PC-3 (cell line): Measurements from ENCODE around the gene SPG11. TPM values are rescaled to one million over a fixed set of nuclear protein-coding genes. Genes with fewer than 3 reads are reported as not detected.

Source experiments
- ATAC-seq: fragments of 200-7000 bp; cut with Tn5 transposase; 2 replicates; pipeline ENCODE4 v1.9.1; 2020; ENCODE audit warnings: mild to moderate bottlenecking, moderate library complexity
- Bru-seq: library from RNA; stranded (reverse); fragments of 400-500 nt; gene quantifications from one replicate; lab custom pipeline; 2021; lab: Mats Ljungman, UMichigan
- BruChase-seq, 2 experiments: library from RNA; stranded (reverse); fragments of 400-500 nt; gene quantifications; one replicate each; lab custom pipeline; 2021; lab: Mats Ljungman, UMichigan
- BruUV-seq: library from RNA; stranded (reverse); fragments of 400-500 nt; replicated peaks from 2 replicates; lab custom pipeline; 2021; lab: Mats Ljungman, UMichigan
- CTCF ChIA-PET: fragments of 300-600 bp; sonication (Branson Sonifier 250); formaldehyde crosslinking; loops from one replicate; lab custom pipeline; 2022; ENCODE audit warnings: antibody characterized with exemption; lab: Charles Lee
- POLR2A ChIA-PET: fragments of 300-600 bp; sonication (Branson Sonifier 250); formaldehyde crosslinking; loops from one replicate; lab custom pipeline; 2022; ENCODE audit warnings: antibody characterized with exemption; ENCODE audit not compliant: unreplicated experiment; lab: Charles Lee
- DNase-seq: peaks from one replicate; pipeline ENCODE4 v3.0.0-alpha.2; 2015
- H2AFZ ChIP-seq: fragments of 300-600 bp; sonication (generic); 2 replicates; pipeline ENCODE4 v1.6.0; 2016; ENCODE audit warnings: antibody characterized with exemption, low read length
- H3F3A ChIP-seq: fragments of 300-600 bp; sonication (generic); one replicate; pipeline ENCODE4 v1.6.0; 2017; ENCODE audit warnings: antibody characterized with exemption, low read length, control low read depth, mild to moderate bottlenecking; ENCODE audit not compliant: unreplicated experiment
- H3K27ac ChIP-seq: fragments of 300-600 bp; sonication (generic); 2 replicates; pipeline ENCODE4 v1.5.1; 2016; ENCODE audit warnings: mild to moderate bottlenecking, low read length
- H3K27me3 ChIP-seq: fragments of 300-600 bp; sonication (generic); 2 replicates; pipeline ENCODE4 v1.6.1; 2016; ENCODE audit warnings: low read length, mixed read lengths
- H3K36me3 ChIP-seq: fragments of 300-600 bp; sonication (generic); 2 replicates; pipeline ENCODE4 v1.6.1; 2016; ENCODE audit warnings: low read depth, mixed run types, low read length, mixed read lengths
- H3K4me1 ChIP-seq: fragments of 300-600 bp; sonication (generic); 2 replicates; pipeline ENCODE4 v1.5.1; 2016; ENCODE audit warnings: low read length; ENCODE audit not compliant: insufficient read depth
- H3K4me2 ChIP-seq: fragments of 300-600 bp; sonication (generic); 2 replicates; pipeline ENCODE4 v1.6.0; 2016; ENCODE audit warnings: low read length
- H3K4me3 ChIP-seq: fragments of 300-600 bp; sonication (generic); 2 replicates; pipeline ENCODE4 v1.5.1; 2016; ENCODE audit warnings: mild to moderate bottlenecking, low read length, mixed read lengths
- H3K79me2 ChIP-seq: fragments of 300-600 bp; sonication (generic); 2 replicates; pipeline ENCODE4 v1.6.1; 2017; ENCODE audit warnings: low read length, mixed read lengths
- H3K9ac ChIP-seq: fragments of 300-600 bp; sonication (generic); 2 replicates; pipeline ENCODE4 v1.6.0; 2016; ENCODE audit warnings: mild to moderate bottlenecking, low read length
- H3K9me2 ChIP-seq: fragments of 300-600 bp; sonication (generic); replicated peaks from 2 replicates; pipeline ENCODE4 v1.6.1; 2016; ENCODE audit warnings: mixed run types, low read length, mixed read lengths
- H3K9me3 ChIP-seq: fragments of 300-600 bp; sonication (generic); 2 replicates; pipeline ENCODE4 v1.6.1; 2016; ENCODE audit warnings: low read length, mixed read lengths
- H4K20me1 ChIP-seq: fragments of 300-600 bp; sonication (generic); 2 replicates; pipeline ENCODE4 v1.6.1; 2016; ENCODE audit warnings: low read length, mixed read lengths
- EZH2 ChIP-seq: fragments of 300-600 bp; sonication (generic); IDR thresholded peaks from one replicate; pipeline ENCODE4 v1.6.1; 2017; ENCODE audit warnings: antibody characterized with exemption, mild to moderate bottlenecking, low read length; ENCODE audit not compliant: unreplicated experiment
- EZH2phosphoT487 ChIP-seq: fragments of 300-600 bp; sonication (generic); IDR thresholded peaks from 2 replicates; pipeline ENCODE4 v1.6.1; 2018; ENCODE audit warnings: mild to moderate bottlenecking, antibody characterized with exemption, low read length, borderline replicate concordance
- intact Hi-C: fragments of 100-400 bp; cut with micrococcal nuclease; formaldehyde crosslinking; loops from 2 replicates; pipeline ENCODE4 v1.9.0; 2023
- long read RNA-seq: library from polyadenylated mRNA; unstranded; transcript quantifications from one replicate; pipeline ENCODE4 v2.0.0, GENCODE V29; 2021; ENCODE audit not compliant: unreplicated experiment
- total RNA-seq: library from RNA; depleted of rRNA; stranded (reverse); fragments of >200 nt; gene quantifications from 2 replicates; pipeline ENCODE4 v1.2.3, GENCODE V29; 2014; rRNA removed
- TF ChIP-seq, protein P1 (sequence below): fragments of 300-600 bp; sonication (generic); conservative IDR thresholded peaks from 2 replicates; pipeline ENCODE4 v1.5.1; 2017; ENCODE audit warnings: antibody characterized with exemption, low read depth, mild to moderate bottlenecking, low read length

Gene SPG11, protein sequence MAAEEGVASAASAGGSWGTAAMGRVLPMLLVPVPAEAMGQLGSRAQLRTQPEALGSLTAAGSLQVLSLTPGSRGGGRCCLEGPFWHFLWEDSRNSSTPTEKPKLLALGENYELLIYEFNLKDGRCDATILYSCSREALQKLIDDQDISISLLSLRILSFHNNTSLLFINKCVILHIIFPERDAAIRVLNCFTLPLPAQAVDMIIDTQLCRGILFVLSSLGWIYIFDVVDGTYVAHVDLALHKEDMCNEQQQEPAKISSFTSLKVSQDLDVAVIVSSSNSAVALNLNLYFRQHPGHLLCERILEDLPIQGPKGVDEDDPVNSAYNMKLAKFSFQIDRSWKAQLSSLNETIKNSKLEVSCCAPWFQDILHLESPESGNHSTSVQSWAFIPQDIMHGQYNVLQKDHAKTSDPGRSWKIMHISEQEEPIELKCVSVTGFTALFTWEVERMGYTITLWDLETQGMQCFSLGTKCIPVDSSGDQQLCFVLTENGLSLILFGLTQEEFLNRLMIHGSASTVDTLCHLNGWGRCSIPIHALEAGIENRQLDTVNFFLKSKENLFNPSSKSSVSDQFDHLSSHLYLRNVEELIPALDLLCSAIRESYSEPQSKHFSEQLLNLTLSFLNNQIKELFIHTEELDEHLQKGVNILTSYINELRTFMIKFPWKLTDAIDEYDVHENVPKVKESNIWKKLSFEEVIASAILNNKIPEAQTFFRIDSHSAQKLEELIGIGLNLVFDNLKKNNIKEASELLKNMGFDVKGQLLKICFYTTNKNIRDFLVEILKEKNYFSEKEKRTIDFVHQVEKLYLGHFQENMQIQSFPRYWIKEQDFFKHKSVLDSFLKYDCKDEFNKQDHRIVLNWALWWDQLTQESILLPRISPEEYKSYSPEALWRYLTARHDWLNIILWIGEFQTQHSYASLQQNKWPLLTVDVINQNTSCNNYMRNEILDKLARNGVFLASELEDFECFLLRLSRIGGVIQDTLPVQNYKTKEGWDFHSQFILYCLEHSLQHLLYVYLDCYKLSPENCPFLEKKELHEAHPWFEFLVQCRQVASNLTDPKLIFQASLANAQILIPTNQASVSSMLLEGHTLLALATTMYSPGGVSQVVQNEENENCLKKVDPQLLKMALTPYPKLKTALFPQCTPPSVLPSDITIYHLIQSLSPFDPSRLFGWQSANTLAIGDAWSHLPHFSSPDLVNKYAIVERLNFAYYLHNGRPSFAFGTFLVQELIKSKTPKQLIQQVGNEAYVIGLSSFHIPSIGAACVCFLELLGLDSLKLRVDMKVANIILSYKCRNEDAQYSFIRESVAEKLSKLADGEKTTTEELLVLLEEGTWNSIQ (N-terminal part only)
- total RNA-seq = 37.2 and 54.1 TPM in 2 replicates
- Bru-seq, nascent RNA = percentile 85 among the genes with signal in this experiment
- BruChase-seq, experiment 1, labeled RNA remaining after a 6-hour chase = percentile 84 among the genes with signal in this experiment
- BruChase-seq, experiment 2, labeled RNA remaining after a 2-hour chase = percentile 88 among the genes with signal in this experiment
- long read RNA-seq, full-length matches to known transcripts = 9 of 39 reads
- long read RNA-seq, partial matches to known transcripts = 16 of 39 reads
- long read RNA-seq, other reads (novel, unspliced or antisense) = 14 of 39 reads

- peak within 1 kb of the TSS; percentile 69 for H3K27ac ChIP-seq
- peak; percentile 99 for DNase-seq
- no peaks in the 10 kb centered on the region for H3K9me3 ChIP-seq
- peak within 1 kb of the TSS; percentile 84 for H3K4me3 ChIP-seq
- H3F3A ChIP-seq = no peaks in the 10 kb centered on the region
- no peaks in the 10 kb centered on the region for H3K27me3 ChIP-seq
- peak within 1 kb of the TSS; percentile 93 for H3K9ac ChIP-seq
- no peaks in the 10 kb centered on the region for H4K20me1 ChIP-seq
- TF ChIP-seq, protein P1, sequence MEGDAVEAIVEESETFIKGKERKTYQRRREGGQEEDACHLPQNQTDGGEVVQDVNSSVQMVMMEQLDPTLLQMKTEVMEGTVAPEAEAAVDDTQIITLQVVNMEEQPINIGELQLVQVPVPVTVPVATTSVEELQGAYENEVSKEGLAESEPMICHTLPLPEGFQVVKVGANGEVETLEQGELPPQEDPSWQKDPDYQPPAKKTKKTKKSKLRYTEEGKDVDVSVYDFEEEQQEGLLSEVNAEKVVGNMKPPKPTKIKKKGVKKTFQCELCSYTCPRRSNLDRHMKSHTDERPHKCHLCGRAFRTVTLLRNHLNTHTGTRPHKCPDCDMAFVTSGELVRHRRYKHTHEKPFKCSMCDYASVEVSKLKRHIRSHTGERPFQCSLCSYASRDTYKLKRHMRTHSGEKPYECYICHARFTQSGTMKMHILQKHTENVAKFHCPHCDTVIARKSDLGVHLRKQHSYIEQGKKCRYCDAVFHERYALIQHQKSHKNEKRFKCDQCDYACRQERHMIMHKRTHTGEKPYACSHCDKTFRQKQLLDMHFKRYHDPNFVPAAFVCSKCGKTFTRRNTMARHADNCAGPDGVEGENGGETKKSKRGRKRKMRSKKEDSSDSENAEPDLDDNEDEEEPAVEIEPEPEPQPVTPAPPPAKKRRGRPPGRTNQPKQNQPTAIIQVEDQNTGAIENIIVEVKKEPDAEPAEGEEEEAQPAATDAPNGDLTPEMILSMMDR = peak; percentile 87
- TF ChIP-seq EZH2phosphoT487 = no peak
- ATAC-seq = peak; percentile 89
- POLR2A ChIA-PET = interaction anchor here (0.5 to 1.5 kb wide), 7 partner anchors 37 to 71 kb away, joined by 3 to 10 read pairs (median 4); partner anchors contain the start of genes B2M and PATL2
- H2AFZ ChIP-seq = peak within 1 kb of the TSS; percentile 85
- TSS peak; percentile 65 for BruUV-seq
- CTCF ChIA-PET = interaction anchor here (0.6 to 2.3 kb wide), 8 partner anchors 20 to 81 kb away, joined by 3 to 46 read pairs (median 7); partner anchors contain the start of genes B2M, PATL2 and TRIM69
- peak within 1 kb of the TSS; percentile 94 for H3K4me2 ChIP-seq
- no peaks in the 10 kb centered on the region for H3K9me2 ChIP-seq
- H3K36me3 ChIP-seq = peaks cover 4% of the 10 kb centered on the region; the same call in 1 of the 2 replicates
- H3K79me2 ChIP-seq = peaks cover 21% of the 10 kb centered on the region
- peaks cover 16% of the 10 kb centered on the region; the same call in 1 of the 2 replicates for H3K4me1 ChIP-seq
- intact Hi-C loops = loop anchor here (1.0 to 2.0 kb wide), 3 partner anchors 48 to 75 kb away; partner anchors contain the start of genes B2M and PATL2
Observed at GRCh38 chr15:44663410-44664308, at the start of gene SPG11. Gene SPG11 (minus strand): TSS chr15:44663662. CDS start chr15:44663647, 15 bp downstream.

DNA sequence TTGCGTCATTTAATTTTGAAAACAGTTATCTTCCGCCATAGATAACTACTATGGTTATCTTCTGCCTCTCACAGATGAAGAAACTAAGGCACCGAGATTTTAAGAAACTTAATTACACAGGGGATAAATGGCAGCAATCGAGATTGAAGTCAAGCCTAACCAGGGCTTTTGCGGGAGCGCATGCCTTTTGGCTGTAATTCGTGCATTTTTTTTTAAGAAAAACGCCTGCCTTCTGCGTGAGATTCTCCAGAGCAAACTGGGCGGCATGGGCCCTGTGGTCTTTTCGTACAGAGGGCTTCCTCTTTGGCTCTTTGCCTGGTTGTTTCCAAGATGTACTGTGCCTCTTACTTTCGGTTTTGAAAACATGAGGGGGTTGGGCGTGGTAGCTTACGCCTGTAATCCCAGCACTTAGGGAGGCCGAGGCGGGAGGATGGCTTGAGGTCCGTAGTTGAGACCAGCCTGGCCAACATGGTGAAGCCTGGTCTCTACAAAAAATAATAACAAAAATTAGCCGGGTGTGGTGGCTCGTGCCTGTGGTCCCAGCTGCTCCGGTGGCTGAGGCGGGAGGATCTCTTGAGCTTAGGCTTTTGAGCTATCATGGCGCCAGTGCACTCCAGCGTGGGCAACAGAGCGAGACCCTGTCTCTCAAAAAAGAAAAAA, 49.0 kb upstream of the SPG11 start:
- H3K27ac ChIP-seq = peak overlapping the region; percentile 12; the same call in 1 of the 2 replicates
- intact Hi-C loops = loop anchor here (1.0 kb wide), 2 partner anchors 14 to 26 kb away; no protein-coding TSS in a partner anchor
- peak overlapping the region; percentile 90 for H3K4me2 ChIP-seq
- no peaks in the 10 kb centered on the region for H3K9me2 ChIP-seq
- H3K4me1 ChIP-seq = peaks cover 11% of the 10 kb centered on the region
- CTCF ChIA-PET = interaction anchor here (0.6 to 2.4 kb wide), 6 partner anchors 16 to 128 kb away, joined by 3 to 86 read pairs (median 18); partner anchors contain the start of genes SPG11 and TRIM69
- peak overlapping the region; percentile 76 for H3K4me3 ChIP-seq
- H2AFZ ChIP-seq = peak overlapping the region; percentile 7; the same call in 1 of the 2 replicates
- TF ChIP-seq, protein P1 = no peak
- TF ChIP-seq EZH2phosphoT487 (no peak), EZH2 (no peak)
- no peaks in the 10 kb centered on the region for H3K27me3 ChIP-seq
- H3K9ac ChIP-seq = peak overlapping the region; percentile 85
- H3K36me3 ChIP-seq = peaks cover 23% of the 10 kb centered on the region
- DNase-seq (peak; percentile 84), ATAC-seq (peak; percentile 19; the same call in 1 of the 2 replicates)
- peaks cover 37% of the 10 kb centered on the region for H3K79me2 ChIP-seq
- no TSS peak for BruUV-seq
- H3F3A ChIP-seq = no peaks in the 10 kb centered on the region
- POLR2A ChIA-PET = interaction anchor here (0.6 to 3.5 kb wide), 6 partner anchors 14 to 310 kb away, joined by 3 to 28 read pairs (median 8); partner anchors contain the start of gene SORD
- no peaks in the 10 kb centered on the region for H3K9me3 ChIP-seq
- H4K20me1 ChIP-seq = peaks cover 6% of the 10 kb centered on the region; the same call in 1 of the 2 replicates
